Measurements from ENCODE around the gene MAP3K5. TPM values are rescaled to one million over a fixed set of nuclear protein-coding genes. Genes with fewer than 3 reads are reported as not detected.

The MAP3K5 gene
- total and polyA plus RNA-seq, 2 of the 8 experiments (the other 6 are each of a cell fraction or from before 2014, with no cell fraction given): 0.63 to 2.6 TPM

GRCh38 chr6:136535880-136536650 lies 256.2 kb downstream of the MAP3K5 start (continued):
- no peak for TF ChIP-seq RFX5 (IDR thresholded peaks at IDR 0.05; ENCODE audit: borderline replicate concordance, low read depth, low read length)
- TF ChIP-seq GTF2F1 (IDR thresholded peaks at IDR 0.05; ENCODE audit: borderline replicate concordance, low read depth, low read length): no peak

Data from H1 (cell line).